Measurements from ENCODE around the gene AKAP8L. TPM values are rescaled to one million over a fixed set of nuclear protein-coding genes. Genes with fewer than 3 reads are reported as not detected.
A peak's percentile ranks its signal among the peaks of the same experiment; 100 is the strongest.
"Not testable (repeated sequence)": the region's sequence is repeated elsewhere in the genome, so short reads cannot be mapped to it uniquely, and the experiment has no call there.

The AKAP8L gene
- total RNA-seq, 1 experiment from 2014 or later: 94.0 TPM

DNA sequence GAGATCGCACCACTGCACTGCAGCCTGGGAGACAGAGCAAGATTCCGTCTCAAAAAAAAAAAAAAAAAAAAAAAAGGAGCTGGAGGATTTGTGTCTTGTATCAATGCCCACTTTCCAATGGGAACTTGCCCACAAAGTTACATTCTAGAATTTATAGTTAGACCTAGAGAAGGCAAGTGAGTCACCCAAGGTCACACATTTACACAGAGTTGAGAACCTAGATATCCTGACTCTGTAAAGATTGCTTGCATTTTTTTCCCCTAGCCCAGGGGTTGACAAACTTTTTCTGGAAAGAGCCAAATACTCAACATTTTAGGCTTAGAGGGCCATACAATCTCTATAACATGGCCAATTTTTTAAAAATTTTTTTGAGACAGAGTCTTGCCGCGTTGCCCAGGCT, 78.7 kb downstream of the AKAP8L start:
- Mint-ChIP-seq H3K4me1 (ENCODE audit: low read depth, unreplicated experiment) (no peaks in the 10 kb centered on the region), H3K36me3 (ENCODE audit: insufficient read depth, unreplicated experiment) (no peaks in the 10 kb centered on the region), H3K4me3 (ENCODE audit: low read depth, unreplicated experiment) (no peak overlapping the region), H3K9me3 (ENCODE audit: low read depth, unreplicated experiment) (no peaks in the 10 kb centered on the region), H3K27me3 (ENCODE audit: unreplicated experiment) (no peaks in the 10 kb centered on the region), H3K27ac (ENCODE audit: unreplicated experiment) (no peak overlapping the region)
- DNase-seq: no peak
- intact Hi-C loops (cut with micrococcal nuclease; ENCODE audit: unreplicated experiment): no loop called here
- no TSS peak for BruUV-seq (replicated peaks)
- TF ChIP-seq, protein P1, sequence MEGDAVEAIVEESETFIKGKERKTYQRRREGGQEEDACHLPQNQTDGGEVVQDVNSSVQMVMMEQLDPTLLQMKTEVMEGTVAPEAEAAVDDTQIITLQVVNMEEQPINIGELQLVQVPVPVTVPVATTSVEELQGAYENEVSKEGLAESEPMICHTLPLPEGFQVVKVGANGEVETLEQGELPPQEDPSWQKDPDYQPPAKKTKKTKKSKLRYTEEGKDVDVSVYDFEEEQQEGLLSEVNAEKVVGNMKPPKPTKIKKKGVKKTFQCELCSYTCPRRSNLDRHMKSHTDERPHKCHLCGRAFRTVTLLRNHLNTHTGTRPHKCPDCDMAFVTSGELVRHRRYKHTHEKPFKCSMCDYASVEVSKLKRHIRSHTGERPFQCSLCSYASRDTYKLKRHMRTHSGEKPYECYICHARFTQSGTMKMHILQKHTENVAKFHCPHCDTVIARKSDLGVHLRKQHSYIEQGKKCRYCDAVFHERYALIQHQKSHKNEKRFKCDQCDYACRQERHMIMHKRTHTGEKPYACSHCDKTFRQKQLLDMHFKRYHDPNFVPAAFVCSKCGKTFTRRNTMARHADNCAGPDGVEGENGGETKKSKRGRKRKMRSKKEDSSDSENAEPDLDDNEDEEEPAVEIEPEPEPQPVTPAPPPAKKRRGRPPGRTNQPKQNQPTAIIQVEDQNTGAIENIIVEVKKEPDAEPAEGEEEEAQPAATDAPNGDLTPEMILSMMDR (IDR thresholded peaks at IDR 0.05; ENCODE audit: unreplicated experiment): no peak
- CTCF ChIA-PET: interaction anchor here (0.6 kb wide), 1 partner anchor 35 kb away, joined by 3 read pairs; no protein-coding TSS in a partner anchor

DNA sequence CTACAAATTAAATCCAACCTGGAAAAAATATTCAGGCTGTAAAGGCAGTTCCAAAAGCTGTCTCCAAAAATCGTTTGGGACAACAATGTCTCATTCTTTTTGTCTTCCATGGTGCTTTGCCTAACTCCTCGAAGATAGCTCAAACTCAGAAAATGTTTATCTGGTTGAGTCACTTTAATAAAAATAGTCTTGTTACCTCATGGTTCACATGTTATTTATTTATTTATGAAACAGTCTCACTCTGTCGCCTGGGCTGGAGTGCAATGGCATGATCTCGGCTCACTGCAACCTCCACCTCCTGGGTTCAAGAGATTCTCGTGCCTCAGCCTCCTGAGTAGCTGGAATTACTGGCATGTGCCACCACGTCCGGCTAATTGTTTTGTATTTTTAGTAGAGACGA, 81.6 kb downstream of the AKAP8L start:
- no peaks in the 10 kb centered on the region for H3K9me3 Mint-ChIP-seq (ENCODE audit: low read depth, unreplicated experiment)
- H3K27me3 Mint-ChIP-seq (ENCODE audit: unreplicated experiment): no peaks in the 10 kb centered on the region
- TF ChIP-seq, protein P1 (IDR thresholded peaks at IDR 0.05; ENCODE audit: unreplicated experiment): no peak
- H3K36me3 Mint-ChIP-seq (ENCODE audit: insufficient read depth, unreplicated experiment): peaks cover 13% of the 10 kb centered on the region
- CTCF ChIA-PET: no interaction called here
- no TSS peak for BruUV-seq (replicated peaks)
- H3K4me1 Mint-ChIP-seq (ENCODE audit: low read depth, unreplicated experiment): no peaks in the 10 kb centered on the region
- no peak for DNase-seq
- no peak overlapping the region for H3K4me3 Mint-ChIP-seq (ENCODE audit: low read depth, unreplicated experiment)
- intact Hi-C loops (cut with micrococcal nuclease; ENCODE audit: unreplicated experiment): no loop called here
- H3K27ac Mint-ChIP-seq (ENCODE audit: unreplicated experiment): no peak overlapping the region

DNA sequence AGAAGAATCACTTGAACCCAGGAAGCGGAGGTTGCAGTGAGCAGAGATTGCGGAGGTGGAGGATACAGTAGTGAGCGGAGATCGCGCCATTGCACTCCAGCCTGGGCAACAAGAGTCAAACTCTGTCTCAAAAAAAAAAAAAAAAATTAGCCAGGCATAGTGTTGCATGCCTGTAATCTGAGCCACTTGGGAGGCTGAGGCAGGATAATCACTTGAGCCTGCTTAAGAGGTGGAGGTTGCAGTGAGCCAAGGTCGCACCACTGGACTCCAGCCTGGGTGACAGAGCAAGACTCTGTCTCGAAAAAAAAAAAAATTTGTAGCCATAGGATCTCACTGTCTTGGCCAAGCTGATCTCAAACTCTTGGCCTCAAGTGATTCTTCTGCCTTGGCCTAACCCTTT, 82.8 kb downstream of the AKAP8L start:
- H3K36me3 Mint-ChIP-seq (ENCODE audit: insufficient read depth, unreplicated experiment): peaks cover 18% of the 10 kb centered on the region
- H3K27me3 Mint-ChIP-seq (ENCODE audit: unreplicated experiment); H3K27ac Mint-ChIP-seq (ENCODE audit: unreplicated experiment); BruUV-seq (replicated peaks); CTCF ChIA-PET; H3K4me1 Mint-ChIP-seq (ENCODE audit: low read depth, unreplicated experiment); intact Hi-C loops (cut with micrococcal nuclease; ENCODE audit: unreplicated experiment); H3K9me3 Mint-ChIP-seq (ENCODE audit: low read depth, unreplicated experiment); DNase-seq; H3K4me3 Mint-ChIP-seq (ENCODE audit: low read depth, unreplicated experiment): not testable (repeated sequence)

DNA sequence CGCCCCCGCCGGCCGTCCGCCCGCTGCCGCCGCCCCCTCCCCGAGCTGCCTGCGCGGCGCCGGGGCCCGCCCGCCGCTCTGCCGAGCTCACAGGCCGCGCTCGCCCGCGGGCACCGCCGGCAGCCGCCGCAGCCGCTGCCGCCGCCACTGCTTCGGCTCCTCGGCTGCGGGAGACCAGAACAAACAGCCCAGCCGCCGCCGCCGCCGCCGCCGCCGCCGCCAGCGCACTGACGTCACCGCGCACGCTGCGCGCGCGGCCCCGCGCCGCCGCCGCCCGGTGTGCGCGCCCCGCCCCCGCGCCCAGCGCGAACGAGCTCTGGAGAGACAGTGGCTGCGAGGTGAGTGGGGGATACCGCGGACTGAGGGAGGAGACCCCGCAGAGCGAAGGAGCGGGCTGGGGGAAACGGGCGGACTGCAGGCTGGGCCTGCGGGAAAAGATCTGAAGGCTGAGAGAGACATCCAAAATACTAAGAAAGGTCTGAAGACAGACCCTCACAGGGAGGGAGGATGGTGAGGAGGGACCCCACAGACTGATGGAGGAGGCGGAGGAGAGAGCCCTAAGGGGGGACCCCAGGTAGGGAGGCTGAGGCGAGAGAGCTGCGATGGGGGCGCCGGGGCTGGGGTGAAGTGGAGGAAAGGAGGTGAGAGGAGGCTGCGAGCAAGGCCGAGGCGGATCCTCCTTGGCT, 86.3 kb downstream of the AKAP8L start, which contains the start of gene BRD4:
Gene BRD4, minus strand, starts transcription at position 229 of the 686 bp plus-strand sequence. CDS start 59,440 bp downstream, outside the sequence.
- H3K4me1 Mint-ChIP-seq (ENCODE audit: low read depth, unreplicated experiment): peaks cover 13% of the 10 kb centered on the region
- TF ChIP-seq, protein P1 (IDR thresholded peaks at IDR 0.05; ENCODE audit: unreplicated experiment): no peak
- no peaks in the 10 kb centered on the region for H3K27me3 Mint-ChIP-seq (ENCODE audit: unreplicated experiment)
- DNase-seq: peak; percentile 70
- H3K9me3 Mint-ChIP-seq (ENCODE audit: low read depth, unreplicated experiment): no peaks in the 10 kb centered on the region
- peak within 1 kb of the TSS; percentile 93 for H3K27ac Mint-ChIP-seq (ENCODE audit: unreplicated experiment)
- H3K4me3 Mint-ChIP-seq (ENCODE audit: low read depth, unreplicated experiment): peak within 1 kb of the TSS; percentile 99
- intact Hi-C loops (cut with micrococcal nuclease; ENCODE audit: unreplicated experiment): no loop called here
- no TSS peak for BruUV-seq (replicated peaks)
- CTCF ChIA-PET: interaction anchor here (0.5 to 0.7 kb wide), 2 partner anchors 38 to 136 kb away, joined by 3 read pairs; no protein-coding TSS in a partner anchor
- H3K36me3 Mint-ChIP-seq (ENCODE audit: insufficient read depth, unreplicated experiment): peaks cover 36% of the 10 kb centered on the region
